ENCODE data around the gene GRAMD4.

Gene GRAMD4

DNA sequence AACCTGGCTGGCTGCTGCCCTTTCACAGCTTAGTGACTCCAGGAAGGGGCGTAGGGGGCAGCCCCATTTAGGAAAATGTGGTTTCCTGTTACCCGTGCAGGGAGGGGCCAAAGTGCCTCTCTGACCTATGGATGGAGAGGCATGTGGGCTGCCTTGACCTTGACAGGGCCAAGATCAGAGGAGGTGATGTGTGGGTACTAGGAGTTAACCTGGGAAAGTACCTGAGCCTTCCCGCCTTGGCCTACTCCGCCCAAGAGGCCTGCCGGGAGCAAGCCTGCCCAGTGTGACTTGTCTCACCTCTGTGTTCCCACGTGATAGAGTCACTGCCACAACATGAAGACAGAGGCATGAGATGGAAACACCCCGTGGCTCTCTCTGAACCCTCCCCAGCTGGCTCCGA is 33.4 kb downstream of the GRAMD4 start:
- no peak for DNase-seq (ENCODE audit: low read depth in 2 of 2, low spot score in 1 of 2)

DNA sequence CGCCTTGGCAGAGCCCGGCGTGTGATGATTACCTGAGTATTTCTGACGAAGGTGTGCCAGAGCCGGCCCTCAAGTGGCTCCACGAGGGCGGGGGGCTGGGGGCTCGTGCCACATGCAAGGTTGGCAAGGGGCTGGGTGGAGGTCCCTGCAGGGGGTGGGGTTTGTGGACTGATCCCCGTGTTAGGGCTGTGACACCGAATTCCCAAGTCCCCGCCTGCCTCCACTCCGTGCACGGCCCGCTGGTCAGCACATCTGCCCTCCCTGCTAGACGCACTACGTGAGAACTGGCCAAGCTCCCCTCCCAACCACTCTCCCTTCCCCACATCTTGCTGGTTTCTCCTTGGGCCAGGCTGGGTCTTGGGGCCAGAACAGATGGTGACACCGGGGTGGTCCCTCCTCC is 34.2 kb downstream of the GRAMD4 start:
- no peak for DNase-seq (ENCODE audit: low read depth in 2 of 2, low spot score in 1 of 2)

- DNase-seq (ENCODE audit: low read depth in 2 of 2, low spot score in 1 of 2), result no peak
These were observed 34.9 kb downstream of the GRAMD4 start for GRCh38 chr22:46654927-46655595.

DNA sequence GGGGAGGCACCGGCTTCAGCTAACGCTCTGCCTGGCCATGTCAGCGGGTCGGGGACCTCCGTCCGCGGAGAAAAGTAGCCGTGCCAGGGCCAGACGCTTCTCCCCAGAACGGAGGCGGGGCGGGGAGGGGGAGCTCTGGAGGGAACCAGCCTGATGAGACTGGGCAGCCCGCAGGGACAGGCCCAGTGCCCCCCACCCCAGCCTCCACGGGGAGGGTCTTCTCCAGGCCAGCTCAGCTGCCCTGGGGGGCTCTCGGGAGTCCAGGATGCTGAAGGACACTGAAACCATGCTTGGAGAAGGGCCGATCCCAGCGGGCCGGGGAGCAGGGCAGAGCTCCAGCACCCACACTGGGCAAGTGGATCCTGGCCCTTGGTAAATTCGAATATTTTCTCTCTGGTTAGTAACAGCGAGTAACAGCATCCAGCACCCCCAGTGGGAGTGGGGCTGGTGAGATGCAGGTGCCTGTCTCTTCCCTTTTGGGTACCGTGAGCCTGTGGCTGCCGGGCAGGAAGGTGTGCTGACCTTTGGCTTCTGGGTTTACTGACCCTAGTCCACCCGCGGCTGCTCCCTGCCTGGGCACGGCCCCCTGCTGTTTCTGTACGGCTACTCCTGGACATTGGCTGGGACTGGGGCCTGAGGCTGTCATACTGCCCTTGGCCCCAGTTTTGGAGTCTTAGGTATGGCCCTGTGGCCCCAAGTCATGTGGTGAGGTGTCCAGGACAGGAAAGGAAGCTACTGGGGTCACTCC is 35.8 kb downstream of the GRAMD4 start:
- DNase-seq (ENCODE audit: low read depth in 2 of 2, low spot score in 1 of 2), result no peak

DNA sequence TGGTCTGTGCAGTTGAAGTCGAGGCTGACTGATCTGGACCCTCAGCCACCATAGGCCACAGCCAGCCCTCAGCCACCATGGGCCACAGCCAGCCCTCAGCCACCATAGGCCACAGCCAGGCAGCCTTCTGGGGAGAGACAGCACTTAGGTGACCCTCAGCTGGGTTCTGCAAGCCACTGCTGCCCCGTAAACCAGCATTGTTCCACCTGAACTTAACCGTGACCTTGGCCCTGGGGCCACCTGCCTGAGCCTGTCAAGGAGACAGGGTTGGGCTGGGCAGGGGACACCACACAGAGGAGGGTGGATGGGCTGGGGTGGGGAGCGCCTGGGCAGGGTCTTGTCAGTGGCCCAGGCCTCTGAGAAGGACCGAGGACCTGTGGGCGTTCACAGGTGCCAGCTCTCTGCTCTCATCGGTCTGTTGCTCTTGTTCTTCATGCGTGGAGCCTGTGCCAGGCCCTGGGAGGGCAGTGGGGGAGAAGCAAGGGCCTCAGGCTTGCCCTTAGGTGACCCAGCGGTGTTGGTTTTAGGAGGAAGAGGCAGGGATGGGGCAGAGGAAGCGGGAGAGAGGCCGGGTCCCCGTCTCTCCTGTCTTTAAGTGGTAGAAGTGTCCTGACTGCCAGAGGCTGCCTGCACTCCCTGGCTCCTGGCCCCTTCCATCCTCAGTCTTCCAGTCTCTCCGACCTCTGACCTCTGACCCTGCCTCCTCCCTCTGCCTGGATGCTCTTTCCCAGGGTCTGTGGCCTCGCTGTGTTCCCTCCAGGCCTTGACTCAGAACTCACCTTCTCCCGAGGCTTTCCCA is 36.9 kb downstream of the GRAMD4 start:
- no peak for DNase-seq (ENCODE audit: low read depth in 2 of 2, low spot score in 1 of 2)

GRCh38 chr22:46657655-46657953 is 37.4 kb downstream of the GRAMD4 start:
- no peak for DNase-seq (ENCODE audit: low read depth in 2 of 2, low spot score in 1 of 2)

- no peak for DNase-seq (ENCODE audit: low read depth in 2 of 2, low spot score in 1 of 2)
These were observed 38.1 kb downstream of the GRAMD4 start for GRCh38 chr22:46657996-46658947.

DNA sequence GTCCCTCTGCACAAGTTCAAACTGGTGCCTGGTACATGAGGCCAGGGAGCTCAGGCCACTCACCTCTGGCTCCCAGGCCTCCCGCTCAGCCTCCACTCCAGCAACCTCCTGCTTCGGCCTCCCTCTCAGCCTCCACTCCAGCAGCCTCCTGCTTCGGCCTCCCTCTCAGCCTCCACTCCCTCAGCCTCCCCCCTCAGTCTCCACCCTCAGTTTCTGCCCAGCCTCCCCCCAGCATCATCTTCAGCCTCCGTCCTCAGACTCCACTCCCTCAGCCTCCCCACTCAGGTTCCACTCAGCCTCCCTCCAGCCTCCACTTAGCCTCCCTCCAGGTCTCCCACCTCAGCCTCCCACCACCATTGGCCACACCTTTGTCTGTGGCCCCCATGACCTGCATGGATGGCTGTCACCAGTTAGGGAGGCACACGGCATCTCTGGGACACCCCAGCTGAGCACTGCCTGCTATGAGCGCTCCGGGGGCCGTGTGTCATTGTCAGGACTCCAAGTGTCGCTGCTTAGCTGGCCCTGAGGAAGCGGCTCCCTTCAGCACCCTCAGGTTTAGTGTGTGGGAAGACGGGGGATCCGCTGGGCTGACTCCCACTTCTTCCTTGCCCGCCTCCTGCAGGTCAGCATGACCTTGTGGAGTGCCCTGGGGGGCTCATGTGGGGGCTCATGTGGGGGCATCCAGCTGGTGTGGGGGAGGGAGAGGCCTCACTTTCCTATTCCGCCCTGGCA is 39.0 kb downstream of the GRAMD4 start:
- DNase-seq (ENCODE audit: low read depth in 2 of 2, low spot score in 1 of 2), result no peak

DNA sequence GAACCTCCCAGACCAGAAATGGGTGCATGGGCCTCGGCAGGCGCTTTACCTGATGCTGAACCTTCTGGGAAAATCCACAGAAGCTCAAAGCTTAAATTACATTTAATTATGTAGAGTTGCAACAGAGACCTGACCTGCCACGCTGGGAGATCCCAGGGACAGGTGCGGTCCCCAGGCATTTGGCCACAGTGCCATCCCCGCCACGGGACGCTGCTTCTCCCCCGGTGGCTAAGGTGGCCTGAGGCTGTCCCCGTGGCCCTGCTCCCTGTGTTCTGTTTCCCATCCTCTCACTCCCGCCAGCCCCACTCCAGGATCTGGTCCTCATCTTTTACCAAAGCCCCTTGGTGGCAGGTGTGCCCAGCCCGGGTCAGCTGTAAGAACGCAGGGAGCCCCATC is 39.6 kb downstream of the GRAMD4 start:
- DNase-seq (ENCODE audit: low read depth in 2 of 2, low spot score in 1 of 2), result no peak

- DNase-seq (ENCODE audit: low read depth in 2 of 2, low spot score in 1 of 2), result no peak
These were observed 40.5 kb downstream of the GRAMD4 start for GRCh38 chr22:46660604-46661201.

- no peak for DNase-seq (ENCODE audit: low read depth in 2 of 2, low spot score in 1 of 2)
These were observed 41.1 kb downstream of the GRAMD4 start for GRCh38 chr22:46661221-46661851.

DNA sequence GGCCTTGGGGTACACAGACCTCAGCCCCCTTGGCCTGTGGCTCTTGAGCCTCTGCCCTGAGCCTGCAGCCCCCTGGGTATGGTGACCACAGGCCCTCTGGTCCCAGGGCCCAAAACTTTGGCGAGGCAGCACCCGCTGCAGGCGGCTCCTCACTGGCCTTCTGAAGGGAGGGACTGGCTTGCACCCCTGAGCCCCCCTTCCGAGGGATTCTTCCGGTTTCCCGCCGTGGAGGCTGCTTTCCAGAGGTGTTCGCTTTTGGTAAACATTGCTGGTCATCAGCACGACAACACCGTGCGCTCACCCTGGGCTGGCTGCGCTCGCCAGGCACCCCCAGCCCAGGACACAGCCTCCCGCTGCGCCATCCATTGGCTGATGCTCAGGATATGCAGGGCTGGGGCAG is 42.0 kb downstream of the GRAMD4 start:
- no peak for DNase-seq (ENCODE audit: low read depth in 2 of 2, low spot score in 1 of 2)

GRCh38 chr22:46663001-46663400 is 42.8 kb downstream of the GRAMD4 start:
- DNase-seq (ENCODE audit: low read depth in 2 of 2, low spot score in 1 of 2), result no peak

DNA sequence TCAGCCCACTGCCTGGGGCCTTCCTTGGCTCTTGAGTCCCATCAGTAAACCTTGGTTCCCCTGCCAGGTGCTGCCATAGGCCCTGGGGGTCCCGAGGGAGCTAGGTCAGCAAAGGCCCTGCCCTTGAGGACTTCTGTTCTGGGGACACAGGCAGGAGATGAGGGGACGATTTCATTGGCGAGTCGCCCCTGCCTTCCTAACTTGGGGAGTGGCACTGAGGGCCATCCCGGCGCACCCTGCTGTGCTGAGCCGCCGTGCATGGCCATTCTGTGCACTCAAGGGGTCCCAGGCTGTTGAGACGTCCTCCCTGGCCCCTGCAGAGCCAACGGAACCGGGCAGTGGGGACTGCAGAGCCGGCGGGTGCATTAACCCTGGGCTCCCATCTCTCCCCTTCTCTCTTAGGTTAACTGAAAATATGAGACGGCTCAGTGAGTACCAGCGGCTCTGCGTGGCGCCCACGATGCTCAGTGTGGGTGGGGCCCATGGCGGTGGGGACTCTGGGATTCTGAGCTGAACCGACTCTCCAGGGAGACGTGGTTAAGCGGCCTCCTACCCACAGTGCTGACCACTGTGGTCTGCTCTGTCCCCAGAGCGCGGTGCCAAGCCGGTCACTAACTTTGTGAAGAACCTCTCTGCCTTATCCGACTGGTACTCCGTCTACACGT is 43.4 kb downstream of the GRAMD4 start:
- DNase-seq (ENCODE audit: low read depth in 2 of 2, low spot score in 1 of 2), result no peak

- DNase-seq (ENCODE audit: low read depth in 2 of 2, low spot score in 1 of 2), result no peak
These were observed 44.2 kb downstream of the GRAMD4 start for GRCh38 chr22:46664301-46664855.

GRCh38 chr22:46665151-46665695 is 45.0 kb downstream of the GRAMD4 start:
- no peak for DNase-seq (ENCODE audit: low read depth in 2 of 2, low spot score in 1 of 2)

GRCh38 chr22:46665751-46666280 is 45.6 kb downstream of the GRAMD4 start:
- DNase-seq (ENCODE audit: low read depth in 2 of 2, low spot score in 1 of 2), result no peak

DNA sequence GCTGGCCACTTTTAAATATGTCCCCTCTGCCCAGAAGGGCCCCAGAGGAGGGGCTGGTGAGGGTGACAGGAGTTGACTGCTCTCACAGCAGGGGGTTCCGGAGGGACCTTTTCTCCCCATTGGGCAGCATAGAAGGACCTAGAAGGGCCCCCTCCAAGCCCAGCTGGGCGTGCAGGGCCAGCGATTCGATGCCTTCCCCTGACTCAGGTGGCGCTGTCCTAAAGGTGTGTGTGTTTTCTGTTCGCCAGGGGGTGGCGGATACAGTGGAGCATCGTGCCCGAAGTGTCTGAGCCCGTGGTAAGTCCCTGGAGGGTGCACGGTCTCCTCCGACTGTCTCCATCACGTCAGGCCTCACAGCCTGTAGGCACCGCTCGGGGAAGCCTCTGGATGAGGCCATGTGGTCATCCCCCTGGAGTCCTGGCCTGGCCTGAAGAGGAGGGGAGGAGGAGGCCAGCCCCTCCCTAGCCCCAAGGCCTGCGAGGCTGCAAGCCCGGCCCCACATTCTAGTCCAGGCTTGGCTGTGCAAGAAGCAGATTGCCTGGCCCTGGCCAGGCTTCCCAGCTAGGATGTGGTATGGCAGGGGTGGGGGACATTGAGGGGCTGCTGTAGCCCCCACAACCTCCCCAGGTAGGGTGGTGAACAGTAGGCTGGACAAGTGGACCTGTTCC is 46.5 kb downstream of the GRAMD4 start:
- no peak for DNase-seq (ENCODE audit: low read depth in 2 of 2, low spot score in 1 of 2)
